Testis (tissue), 2 donors: Measurements from ENCODE around the gene FOXJ3.

ENCODE experiments used
- POLR2A ChIP-seq: fragments of 450-650 bp; IDR thresholded peaks from one replicate; pipeline ENCODE4 v1.6.1; 2017; ENCODE audit warnings: antibody characterized with exemption, mild to moderate bottlenecking, moderate library complexity
- TF ChIP-seq, protein P1 (sequence below), 3 experiments: fragments of 450-650 bp in 2 of 3; fragments of 200-600 bp in 1 of 3; sonication (generic) in 1 of 3; IDR thresholded peaks; one replicate each; pipeline ENCODE4 v1.5.1; 2016 to 2019; ENCODE audit warnings: antibody characterized with exemption in 3 of 3, mild to moderate bottlenecking in 2 of 3, moderate library complexity in 1 of 3

GRCh38 chr1:42223036-42223435 lies 112.0 kb downstream of the FOXJ3 start:
- TF ChIP-seq POLR2A, result no peak
- TF ChIP-seq, protein P1, sequence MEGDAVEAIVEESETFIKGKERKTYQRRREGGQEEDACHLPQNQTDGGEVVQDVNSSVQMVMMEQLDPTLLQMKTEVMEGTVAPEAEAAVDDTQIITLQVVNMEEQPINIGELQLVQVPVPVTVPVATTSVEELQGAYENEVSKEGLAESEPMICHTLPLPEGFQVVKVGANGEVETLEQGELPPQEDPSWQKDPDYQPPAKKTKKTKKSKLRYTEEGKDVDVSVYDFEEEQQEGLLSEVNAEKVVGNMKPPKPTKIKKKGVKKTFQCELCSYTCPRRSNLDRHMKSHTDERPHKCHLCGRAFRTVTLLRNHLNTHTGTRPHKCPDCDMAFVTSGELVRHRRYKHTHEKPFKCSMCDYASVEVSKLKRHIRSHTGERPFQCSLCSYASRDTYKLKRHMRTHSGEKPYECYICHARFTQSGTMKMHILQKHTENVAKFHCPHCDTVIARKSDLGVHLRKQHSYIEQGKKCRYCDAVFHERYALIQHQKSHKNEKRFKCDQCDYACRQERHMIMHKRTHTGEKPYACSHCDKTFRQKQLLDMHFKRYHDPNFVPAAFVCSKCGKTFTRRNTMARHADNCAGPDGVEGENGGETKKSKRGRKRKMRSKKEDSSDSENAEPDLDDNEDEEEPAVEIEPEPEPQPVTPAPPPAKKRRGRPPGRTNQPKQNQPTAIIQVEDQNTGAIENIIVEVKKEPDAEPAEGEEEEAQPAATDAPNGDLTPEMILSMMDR (IDR thresholded peaks at IDR 0.05), result no peak
